ENCODE results near the gene CIDEB. TPM values are rescaled to one million over a fixed set of nuclear protein-coding genes. Genes with fewer than 3 reads are reported as not detected.

The CIDEB gene
- total RNA-seq, 1 donor from 2014 or later = not detected

- Mint-ChIP-seq H3K27ac (ENCODE audit: unreplicated experiment) (no peak within 1 kb of the TSS), H3K4me3 (ENCODE audit: unreplicated experiment) (no peak within 1 kb of the TSS), H3K36me3 (ENCODE audit: unreplicated experiment) (peaks cover 19% of the 10 kb centered on the region), H3K4me1 (ENCODE audit: unreplicated experiment) (peaks cover 6% of the 10 kb centered on the region), H3K27me3 (ENCODE audit: unreplicated experiment) (no peaks in the 10 kb centered on the region), H3K9me3 (ENCODE audit: unreplicated experiment) (no peaks in the 10 kb centered on the region)
- no peak for TF ChIP-seq CTCF (IDR thresholded peaks at IDR 0.05)
- DNase-seq (ENCODE audit: extremely low spot score, unreplicated experiment) = no peak
These were observed 1.9 kb upstream of the CIDEB start, which contains the start of gene LTB4R2 for GRCh38 chr14:24309538-24310264. TSS of gene LTB4R2 (plus strand) at chr14:24310140. CDS start at chr14:24310665, 525 bp downstream.

DNA sequence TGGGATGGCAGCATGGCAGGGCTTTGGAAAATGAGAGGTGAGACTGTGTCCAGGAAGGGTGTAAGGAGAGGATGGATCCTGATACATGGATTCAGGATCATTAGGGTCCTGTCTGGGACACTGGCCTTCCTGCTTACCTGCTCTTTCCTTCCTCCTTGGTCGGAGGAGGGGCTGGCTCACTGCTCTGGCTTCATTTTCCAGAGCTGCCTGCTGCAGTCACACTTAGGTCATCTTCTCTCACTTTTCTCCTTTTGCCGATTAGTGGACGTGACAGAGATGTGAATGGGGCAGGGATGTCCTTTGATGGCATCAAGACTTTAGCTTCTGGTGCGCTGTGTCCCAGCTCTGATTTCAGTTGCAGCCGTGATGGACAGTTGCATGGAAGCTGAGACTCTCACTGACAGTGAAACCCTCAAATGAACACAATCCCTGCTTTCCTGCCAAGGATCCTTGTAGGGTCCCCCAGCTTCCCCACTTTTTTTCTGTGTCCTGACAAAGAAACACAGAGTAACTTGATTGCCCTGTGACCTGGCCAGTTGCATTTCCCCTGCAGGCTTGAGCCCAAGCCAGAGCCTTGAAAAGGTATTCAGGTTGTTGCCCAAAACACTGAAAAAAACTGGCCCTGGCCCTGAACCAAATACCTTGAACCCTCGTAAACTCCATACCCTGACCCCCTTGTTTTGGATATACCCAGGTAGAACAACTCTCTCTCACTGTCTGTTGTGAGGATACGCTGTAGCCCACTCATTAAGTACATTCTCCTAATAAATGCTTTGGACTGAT, 756 bp upstream of the CIDEB start:
- peak; percentile 6 for TF ChIP-seq CTCF (IDR thresholded peaks at IDR 0.05)
- Mint-ChIP-seq H3K9me3 (ENCODE audit: unreplicated experiment) (no peaks in the 10 kb centered on the region), H3K27ac (ENCODE audit: unreplicated experiment) (peak overlapping the region; percentile 36), H3K4me1 (ENCODE audit: unreplicated experiment) (peaks cover 6% of the 10 kb centered on the region), H3K36me3 (ENCODE audit: unreplicated experiment) (peaks cover 28% of the 10 kb centered on the region), H3K27me3 (ENCODE audit: unreplicated experiment) (no peaks in the 10 kb centered on the region), H3K4me3 (ENCODE audit: unreplicated experiment) (no peak overlapping the region)
- DNase-seq (ENCODE audit: extremely low spot score, unreplicated experiment) = no peak

GRCh38 chr14:24307156-24307574, 612 bp downstream of the CIDEB start:
- DNase-seq (ENCODE audit: extremely low spot score, unreplicated experiment) = no peak
- Mint-ChIP-seq H3K4me3 (ENCODE audit: unreplicated experiment) (no peak overlapping the region), H3K36me3 (ENCODE audit: unreplicated experiment) (peaks cover 32% of the 10 kb centered on the region), H3K9me3 (ENCODE audit: unreplicated experiment) (no peaks in the 10 kb centered on the region), H3K27ac (ENCODE audit: unreplicated experiment) (peak overlapping the region; percentile 61), H3K27me3 (ENCODE audit: unreplicated experiment) (no peaks in the 10 kb centered on the region), H3K4me1 (ENCODE audit: unreplicated experiment) (peaks cover 6% of the 10 kb centered on the region)
- TF ChIP-seq CTCF (IDR thresholded peaks at IDR 0.05) = no peak

- TF ChIP-seq CTCF (IDR thresholded peaks at IDR 0.05) = no peak
- H3K9me3 Mint-ChIP-seq (ENCODE audit: unreplicated experiment) = no peaks in the 10 kb centered on the region
- no peak overlapping the region for H3K27ac Mint-ChIP-seq (ENCODE audit: unreplicated experiment)
- H3K27me3 Mint-ChIP-seq (ENCODE audit: unreplicated experiment) = no peaks in the 10 kb centered on the region
- peaks cover 22% of the 10 kb centered on the region for H3K4me1 Mint-ChIP-seq (ENCODE audit: unreplicated experiment)
- H3K36me3 Mint-ChIP-seq (ENCODE audit: unreplicated experiment) = peaks cover 34% of the 10 kb centered on the region
- DNase-seq (ENCODE audit: extremely low spot score, unreplicated experiment) = no peak
- H3K4me3 Mint-ChIP-seq (ENCODE audit: unreplicated experiment) = no peak overlapping the region
These were observed 3.8 kb downstream of the CIDEB start for GRCh38 chr14:24304019-24304387.

All from osteocyte (in vitro differentiated cells).